Large intestine (tissue), 1 donor: ENCODE measurements around the gene CSF2. TPM values are rescaled to one million over a fixed set of nuclear protein-coding genes. Genes with fewer than 3 reads are reported as not detected.

Experiments
- polyA plus RNA-seq: library from polyadenylated mRNA; unstranded; fragments of 120-200 nt; gene quantifications from one replicate; pipeline ENCODE4 v1.2.1, GENCODE V29; 2013

Gene CSF2
- polyA plus RNA-seq, 1 donor: not detected

Other genes with a start within 250 kb of the CSF2 start
- gene MEIKIN, start 128.1 kb upstream of the CSF2 start, polyA plus RNA-seq: not detected
- gene ACSL6, start 62.1 kb upstream of the CSF2 start, polyA plus RNA-seq: 2.9 TPM
- gene IL3, start 13.1 kb upstream of the CSF2 start, polyA plus RNA-seq: not detected
- gene P4HA2, start 154.1 kb downstream of the CSF2 start, polyA plus RNA-seq: 34.8 TPM
- gene PDLIM4, start 183.9 kb downstream of the CSF2 start, polyA plus RNA-seq: 17.9 TPM
- gene SLC22A4, start 220.6 kb downstream of the CSF2 start, polyA plus RNA-seq: 9.6 TPM